Brain microvascular endothelial cell (primary cell): ENCODE data around the gene MTX3.

Experiments
- DNase-seq: peaks from one replicate; pipeline ENCODE4 v3.0.0-alpha.2; 2020
- H3K27ac ChIP-seq: fragments of 250-450 bp; sonication (Bioruptor Pico); 2 replicates; pipeline ENCODE4 v1.5.1; 2020; ENCODE audit warnings: mild to moderate bottlenecking, moderate library complexity
- H3K27me3 ChIP-seq: fragments of 250-450 bp; sonication (Bioruptor Pico); replicated peaks from 2 replicates; pipeline ENCODE4 v1.5.1; 2020; ENCODE audit warnings: mild to moderate bottlenecking
- H3K36me3 ChIP-seq: fragments of 250-450 bp; sonication (Bioruptor Pico); replicated peaks from 2 replicates; pipeline ENCODE4 v1.5.1; 2020; ENCODE audit warnings: mild to moderate bottlenecking
- H3K4me3 ChIP-seq: 2 replicates; pipeline ENCODE4 v1.5.1; 2011; ENCODE audit warnings: low read depth, mild to moderate bottlenecking, control low read depth, low read length, moderate library complexity
- CTCF ChIP-seq: IDR thresholded peaks from 2 replicates; pipeline ENCODE4 v1.5.1; 2011; ENCODE audit warnings: low read depth, mild to moderate bottlenecking, moderate library complexity, low read length, control low read depth, inconsistent platforms; ENCODE audit errors: missing control alignments
- in situ Hi-C: cut with HindIII; loops from 2 replicates; pipeline ENCODE4 v1.10.0; 2017; ENCODE audit warnings: low sequenced_read_pairs, low pct_ligation_motif_present

The MTX3 gene

DNA sequence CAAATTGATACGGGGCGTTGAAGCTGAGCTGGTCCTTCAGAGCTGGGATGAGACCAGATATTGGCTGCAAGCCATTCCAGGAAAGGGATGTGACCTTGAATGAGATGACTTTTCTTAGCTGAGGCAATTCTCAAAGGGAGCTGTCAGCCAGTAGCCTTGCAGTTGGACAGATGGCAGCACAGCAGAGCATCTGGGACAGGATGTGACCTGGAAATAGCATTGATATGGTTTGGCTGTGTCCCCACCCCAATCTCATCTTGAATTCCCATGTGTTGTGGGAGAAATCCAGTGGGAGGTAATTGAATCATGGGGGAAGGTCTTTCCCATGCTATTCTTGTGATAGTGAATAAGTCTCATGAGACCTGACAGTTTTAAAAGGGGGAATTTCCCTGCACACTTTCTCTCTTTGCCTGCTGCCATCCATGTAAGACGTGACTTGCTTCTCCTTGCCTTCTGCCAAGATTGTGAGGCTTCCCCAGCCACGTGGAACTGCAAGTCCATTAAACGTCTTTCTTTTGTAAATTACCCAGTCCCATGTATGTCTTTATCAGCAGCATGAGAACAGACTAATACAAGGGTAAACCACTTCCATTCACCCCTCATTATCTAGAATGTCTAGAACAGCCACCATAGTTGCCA, 19.8 kb upstream of the MTX3 start:
- no peak overlapping the region for H3K4me3 ChIP-seq
- in situ Hi-C loops, result no loop called here
- no peak for TF ChIP-seq CTCF
- H3K27ac ChIP-seq, result no peak overlapping the region
- H3K27me3 ChIP-seq, result no peaks in the 10 kb centered on the region
- DNase-seq, result no peak
- no peaks in the 10 kb centered on the region for H3K36me3 ChIP-seq

DNA sequence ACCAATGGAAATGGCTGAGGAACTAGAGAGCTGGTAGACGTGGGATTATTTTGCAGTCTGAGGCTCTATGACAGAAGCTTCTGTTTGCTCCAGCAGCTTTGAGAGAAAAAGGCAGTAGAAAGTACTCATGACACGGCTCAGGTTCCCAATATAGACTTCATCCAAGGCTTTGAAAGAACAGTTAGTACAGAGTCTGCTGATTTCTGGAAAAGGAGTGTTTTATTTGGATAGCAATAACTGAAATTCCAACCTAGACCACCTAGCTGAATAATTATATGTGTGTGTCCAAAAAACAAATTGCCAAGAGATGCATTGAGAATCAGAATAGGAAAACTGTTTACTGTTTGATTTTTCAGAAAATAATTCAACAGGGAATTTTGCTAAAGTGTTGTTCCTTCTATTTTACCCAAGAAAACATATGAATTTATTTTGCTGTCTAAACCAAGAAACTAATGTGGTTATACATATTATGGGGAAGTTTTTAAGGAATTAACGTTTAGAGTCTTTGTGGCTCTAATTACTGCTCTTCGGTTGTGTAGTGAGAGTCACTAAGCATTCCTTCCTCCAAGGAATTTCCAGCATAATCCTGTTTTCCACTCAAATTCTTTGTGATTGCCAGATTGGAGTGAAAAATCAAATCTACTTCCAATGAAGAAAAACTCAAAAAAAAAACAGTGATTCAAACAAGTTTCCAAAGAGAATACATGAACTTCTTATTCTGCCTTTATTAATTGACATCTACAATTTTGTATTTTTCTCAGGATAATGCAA, 18.1 kb upstream of the MTX3 start:
- Histone ChIP-seq H3K36me3 (no peaks in the 10 kb centered on the region), H3K27me3 (no peaks in the 10 kb centered on the region), H3K27ac (no peak overlapping the region), H3K4me3 (no peak overlapping the region)
- DNase-seq, result no peak
- TF ChIP-seq CTCF, result no peak
- in situ Hi-C loops, result no loop called here

DNA sequence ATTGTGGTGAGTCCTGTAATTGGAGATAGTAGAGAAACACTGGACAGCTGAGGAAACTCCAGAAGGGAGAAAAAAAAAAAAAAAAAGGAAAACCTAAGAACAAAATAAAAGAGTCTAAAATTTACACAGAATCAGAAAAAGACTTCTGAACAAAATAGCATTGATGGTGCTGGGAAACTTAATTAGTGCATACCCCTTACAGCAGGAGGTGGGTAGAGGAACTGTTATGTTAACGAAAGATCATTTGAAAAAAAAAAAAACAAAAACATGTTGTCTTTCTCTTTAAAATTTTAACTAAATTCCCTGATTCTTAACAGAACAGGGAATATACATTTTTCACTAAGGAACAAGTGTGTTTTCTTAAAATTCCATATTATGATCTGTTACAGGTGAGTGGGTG, 11.6 kb upstream of the MTX3 start:
- in situ Hi-C loops, result no loop called here
- Histone ChIP-seq H3K27me3 (no peaks in the 10 kb centered on the region), H3K27ac (no peak overlapping the region), H3K4me3 (no peak overlapping the region), H3K36me3 (no peaks in the 10 kb centered on the region)
- DNase-seq, result no peak
- no peak for TF ChIP-seq CTCF

GRCh38 chr5:79999722-80000121, 8.7 kb upstream of the MTX3 start:
- in situ Hi-C loops, result no loop called here
- TF ChIP-seq CTCF, result no peak
- DNase-seq, result no peak
- no peaks in the 10 kb centered on the region for H3K36me3 ChIP-seq
- no peak overlapping the region for H3K4me3 ChIP-seq
- no peak overlapping the region for H3K27ac ChIP-seq
- no peaks in the 10 kb centered on the region for H3K27me3 ChIP-seq

DNA sequence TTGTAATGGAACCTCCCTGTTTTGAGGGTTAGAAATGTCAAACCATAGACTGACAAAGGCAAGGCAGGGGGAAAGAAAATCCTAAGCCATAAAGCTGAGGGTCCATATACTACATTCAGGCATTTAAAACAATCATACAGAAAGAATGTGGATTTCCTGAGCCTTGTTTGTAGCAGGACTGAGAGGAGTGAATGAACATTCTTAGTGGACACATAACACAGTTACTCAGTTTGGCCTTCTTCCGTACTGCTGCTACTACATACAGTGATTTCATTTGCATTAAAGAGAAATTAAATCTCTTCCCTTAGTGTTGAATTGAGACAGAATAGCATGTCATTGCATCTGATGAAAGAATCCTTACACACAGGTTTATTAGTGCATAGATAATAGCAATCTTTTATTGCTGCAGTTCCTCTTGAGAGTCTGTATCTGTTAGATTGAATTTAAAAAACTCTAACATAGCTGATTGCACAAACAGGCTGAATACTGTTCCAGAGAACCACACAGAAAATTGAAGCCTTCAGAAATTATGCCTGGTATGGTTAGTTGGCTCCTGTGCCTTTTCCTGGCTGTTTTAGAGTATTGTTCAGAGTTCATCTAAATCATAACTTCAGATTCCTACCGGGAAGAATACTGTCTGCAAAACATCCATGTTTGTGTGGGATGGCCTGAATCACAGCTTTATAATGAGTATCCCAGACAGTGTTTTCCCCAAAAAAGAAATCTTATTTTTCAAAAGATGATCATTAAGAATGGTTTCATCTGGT, 2.0 kb upstream of the MTX3 start:
- Histone ChIP-seq H3K27ac (no peak overlapping the region), H3K4me3 (no peak overlapping the region), H3K27me3 (no peaks in the 10 kb centered on the region), H3K36me3 (no peaks in the 10 kb centered on the region)
- in situ Hi-C loops, result no loop called here
- TF ChIP-seq CTCF, result no peak
- no peak for DNase-seq
